Astrocyte of the spinal cord (primary cell): ENCODE results near the gene TMEM132D.

Source experiments
- DNase-seq: peaks from one replicate; pipeline ENCODE4 v3.0.0; 2011; ENCODE audit warnings: low read depth, low spot score
- H3K4me3 ChIP-seq: 2 replicates; pipeline ENCODE4 v1.5.1; 2011; ENCODE audit warnings: low read depth, mild to moderate bottlenecking, low read length, moderate library complexity
- CTCF ChIP-seq: IDR thresholded peaks from 2 replicates; pipeline ENCODE4 v1.5.1; 2012; ENCODE audit warnings: low read depth, mild to moderate bottlenecking, low read length, inconsistent platforms
- in situ Hi-C: cut with HindIII; loops from 2 replicates; pipeline ENCODE4 v1.10.0; 2017; ENCODE audit warnings: low sequenced_read_pairs

The TMEM132D gene

GRCh38 chr12:129185855-129186254 lies 718.0 kb downstream of the TMEM132D start:
- TF ChIP-seq CTCF: no peak
- in situ Hi-C loops: no loop called here
- H3K4me3 ChIP-seq: no peak overlapping the region
- peak; percentile 43 for DNase-seq

- in situ Hi-C loops: no loop called here
- no peak for TF ChIP-seq CTCF
- no peak overlapping the region for H3K4me3 ChIP-seq
- no peak for DNase-seq
Measured at GRCh38 chr12:129184127-129184928, 719.5 kb downstream of the TMEM132D start.

- DNase-seq: no peak
- in situ Hi-C loops: no loop called here
- no peak for TF ChIP-seq CTCF
- H3K4me3 ChIP-seq: no peak overlapping the region
Measured at GRCh38 chr12:129179941-129180553, 723.8 kb downstream of the TMEM132D start.

- in situ Hi-C loops: no loop called here
- no peak for DNase-seq
- H3K4me3 ChIP-seq: no peak overlapping the region
- no peak for TF ChIP-seq CTCF
Measured at GRCh38 chr12:129169928-129170327, 733.9 kb downstream of the TMEM132D start.

GRCh38 chr12:129163861-129164260 lies 740.0 kb downstream of the TMEM132D start:
- in situ Hi-C loops: no loop called here
- H3K4me3 ChIP-seq: no peak overlapping the region
- no peak for TF ChIP-seq CTCF
- no peak for DNase-seq

GRCh38 chr12:129163461-129163860 lies 740.4 kb downstream of the TMEM132D start:
- DNase-seq: no peak
- in situ Hi-C loops: no loop called here
- TF ChIP-seq CTCF: no peak
- no peak overlapping the region for H3K4me3 ChIP-seq
